Endothelial cell of umbilical vein (primary cell): ENCODE measurements around the gene TSACC.

Experiments used
- CTCF ChIP-seq, 2 donors: IDR thresholded peaks; 1 replicate in 1 of 2; 2 replicates in 1 of 2; pipeline ENCODE4 v1.5.1; 2011; ENCODE audit warnings: low read length in 2 of 2, mild to moderate bottlenecking in 2 of 2, moderate library complexity in 2 of 2, control low read depth in 1 of 2, inconsistent platforms in 1 of 2, low read depth in 1 of 2; ENCODE audit not compliant: insufficient read depth in 1 of 2; ENCODE audit errors: extremely low read depth in 1 of 2
- JUN ChIP-seq: IDR thresholded peaks from 2 replicates; pipeline ENCODE4 v1.6.1; 2011; ENCODE audit warnings: borderline replicate concordance, low read depth; ENCODE audit not compliant: insufficient read length, insufficient read depth
- POLR2A ChIP-seq: IDR thresholded peaks from 2 replicates; pipeline ENCODE4 v1.6.1; 2012; ENCODE audit warnings: low read depth, mild to moderate bottlenecking, control low read depth, low read length
- POLR2AphosphoS5 ChIP-seq: IDR thresholded peaks from 2 replicates; pipeline ENCODE4 v1.6.1; 2012; ENCODE audit warnings: low read depth, mild to moderate bottlenecking, control low read depth, low read length, moderate library complexity; ENCODE audit not compliant: insufficient read depth

- TF ChIP-seq POLR2A (no peak), CTCF (IDR thresholded peaks at IDR 0.05; ENCODE audit: extremely low read depth in 1 of 2, insufficient read depth in 1 of 2, low read depth in 1 of 2, low read length in 2 of 2) (no peak), POLR2AphosphoS5 (no peak), JUN (no peak)
These were observed 46.3 kb downstream of the TSACC start for GRCh38 chr1:156384658-156385057.
